Peyer's patch (tissue), 4 donors: Measurements from ENCODE around the gene ADAM23. TPM values are rescaled to one million over a fixed set of nuclear protein-coding genes. Genes with fewer than 3 reads are reported as not detected.

ENCODE experiments used
- DNase-seq, 3 donors: peaks; one replicate each; pipeline ENCODE4 v3.0.0-alpha.2; 2017 to 2019
- H3K27ac ChIP-seq, 4 donors: fragments of 200-600 bp; sonication (generic); one replicate each; pipeline ENCODE4 v1.5.1; 2016 to 2019
- H3K27me3 ChIP-seq, 2 donors: fragments of 200-600 bp; sonication (generic); one replicate each; pipeline ENCODE4 v1.5.1; 2019
- H3K36me3 ChIP-seq, 3 donors: fragments of 200-600 bp; sonication (generic); one replicate each; pipeline ENCODE4 v1.5.1; 2016 to 2019
- H3K4me1 ChIP-seq, 4 donors: fragments of 200-600 bp; sonication (generic); one replicate each; pipeline ENCODE4 v1.5.1; 2016 to 2019
- H3K4me3 ChIP-seq, 4 donors: fragments of 200-600 bp; sonication (generic); 1 replicate in 3 of 4; 2 replicates in 1 of 4; pipeline ENCODE4 v1.5.1; 2016 to 2019; ENCODE audit warnings: mild to moderate bottlenecking in 1 of 4
- H3K9me3 ChIP-seq, 4 donors: fragments of 200-600 bp; sonication (generic); one replicate each; pipeline ENCODE4 v1.5.1; 2016 to 2019; ENCODE audit warnings: mild to moderate bottlenecking in 1 of 4
- POLR2A ChIP-seq, 2 donors: fragments of 450-650 bp; IDR thresholded peaks; one replicate each; pipeline ENCODE4 v1.5.1; 2017; ENCODE audit warnings: antibody characterized with exemption in 2 of 2, mild to moderate bottlenecking in 2 of 2, moderate library complexity in 2 of 2
- total RNA-seq, 4 donors: library from RNA; depleted of rRNA; stranded (reverse); fragments of >200 nt; gene quantifications; one replicate each; pipeline ENCODE4 v1.1.0, GENCODE V29; 2016
- TF ChIP-seq, protein P1 (sequence below), 6 experiments: fragments of 450-650 bp in 4 of 6; fragments of 200-600 bp in 2 of 6; sonication (generic) in 1 of 6; IDR thresholded peaks; one replicate each; pipeline ENCODE4 v1.5.1; 2017 to 2019; ENCODE audit warnings: antibody characterized with exemption in 6 of 6, mild to moderate bottlenecking in 3 of 6, moderate library complexity in 1 of 6

ADAM23 gene
- total RNA-seq, 4 donors from 2014 or later, result 0.47 to 2.5 (median 1.4) TPM

DNA sequence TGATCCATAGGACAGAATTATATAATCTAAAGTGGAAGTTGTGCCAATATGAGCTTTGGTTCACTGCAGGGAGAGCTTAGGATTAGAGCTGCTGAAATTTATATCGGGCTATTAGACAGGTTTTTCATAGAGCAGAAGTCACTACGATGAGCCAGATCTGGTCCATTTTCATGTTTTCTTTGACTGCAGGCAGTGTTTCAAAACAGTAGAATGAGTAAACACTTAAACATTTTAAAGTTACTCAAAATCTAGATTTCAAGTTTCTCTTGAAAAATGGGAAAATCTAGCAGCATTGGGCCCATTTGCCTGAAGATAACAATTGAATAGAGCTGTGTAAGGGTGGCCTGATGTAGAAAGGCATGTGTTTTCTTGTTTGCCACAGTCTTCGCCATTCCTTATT lies 14.5 kb upstream of the ADAM23 start:
- Histone ChIP-seq H3K27ac (no peak overlapping the region), H3K4me3 (no peak overlapping the region), H3K36me3 (no peaks in the 10 kb centered on the region), H3K9me3 (no peaks in the 10 kb centered on the region), H3K27me3 (no peaks in the 10 kb centered on the region), H3K4me1 (no peaks in the 10 kb centered on the region)
- TF ChIP-seq, protein P1, sequence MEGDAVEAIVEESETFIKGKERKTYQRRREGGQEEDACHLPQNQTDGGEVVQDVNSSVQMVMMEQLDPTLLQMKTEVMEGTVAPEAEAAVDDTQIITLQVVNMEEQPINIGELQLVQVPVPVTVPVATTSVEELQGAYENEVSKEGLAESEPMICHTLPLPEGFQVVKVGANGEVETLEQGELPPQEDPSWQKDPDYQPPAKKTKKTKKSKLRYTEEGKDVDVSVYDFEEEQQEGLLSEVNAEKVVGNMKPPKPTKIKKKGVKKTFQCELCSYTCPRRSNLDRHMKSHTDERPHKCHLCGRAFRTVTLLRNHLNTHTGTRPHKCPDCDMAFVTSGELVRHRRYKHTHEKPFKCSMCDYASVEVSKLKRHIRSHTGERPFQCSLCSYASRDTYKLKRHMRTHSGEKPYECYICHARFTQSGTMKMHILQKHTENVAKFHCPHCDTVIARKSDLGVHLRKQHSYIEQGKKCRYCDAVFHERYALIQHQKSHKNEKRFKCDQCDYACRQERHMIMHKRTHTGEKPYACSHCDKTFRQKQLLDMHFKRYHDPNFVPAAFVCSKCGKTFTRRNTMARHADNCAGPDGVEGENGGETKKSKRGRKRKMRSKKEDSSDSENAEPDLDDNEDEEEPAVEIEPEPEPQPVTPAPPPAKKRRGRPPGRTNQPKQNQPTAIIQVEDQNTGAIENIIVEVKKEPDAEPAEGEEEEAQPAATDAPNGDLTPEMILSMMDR (IDR thresholded peaks at IDR 0.05), result no peak
- no peak for TF ChIP-seq POLR2A (IDR thresholded peaks at IDR 0.05)
- no peak for DNase-seq

DNA sequence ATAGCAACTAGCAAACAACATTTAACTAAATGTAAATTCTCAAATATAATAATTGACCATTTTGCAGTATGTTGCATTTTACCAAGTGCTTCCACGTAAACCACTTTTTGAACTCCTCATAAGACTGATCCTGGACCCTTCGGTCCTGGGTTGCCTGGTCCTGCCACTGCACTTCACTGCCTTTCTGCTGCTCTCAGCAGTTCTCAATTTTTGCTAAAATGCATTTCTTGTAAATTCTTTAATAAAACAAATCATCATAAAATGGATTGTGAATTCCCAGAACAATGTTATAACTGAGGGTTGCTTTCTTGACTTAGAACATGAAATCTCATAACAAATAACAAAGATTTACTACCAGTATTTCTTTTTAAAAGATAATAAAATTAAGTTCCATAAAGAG lies 12.9 kb upstream of the ADAM23 start:
- no peak overlapping the region for H3K4me3 ChIP-seq
- TF ChIP-seq POLR2A (IDR thresholded peaks at IDR 0.05), result no peak
- TF ChIP-seq, protein P1 (IDR thresholded peaks at IDR 0.05), result no peak

DNA sequence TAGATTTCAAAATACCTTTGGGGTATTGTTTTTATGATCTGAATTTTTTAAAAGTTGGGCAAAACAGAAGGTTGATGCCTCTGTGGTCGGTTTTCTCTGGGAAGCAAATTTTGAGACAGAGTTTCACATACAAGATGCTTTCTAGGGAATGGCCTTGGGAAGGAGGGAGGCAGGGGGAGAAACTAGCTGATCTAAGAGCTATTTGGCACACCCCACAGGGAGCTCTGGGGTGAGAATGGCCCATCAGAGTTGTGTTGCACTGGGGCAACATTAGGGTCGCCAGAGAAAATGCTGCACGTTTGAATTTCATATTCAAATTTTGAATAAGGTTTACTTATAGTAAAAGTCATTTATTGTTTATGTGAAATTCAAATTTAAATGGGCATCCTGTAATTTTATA lies 11.9 kb upstream of the ADAM23 start:
- Histone ChIP-seq H3K4me3 (no peak overlapping the region), H3K4me1 (no peaks in the 10 kb centered on the region), H3K27ac (no peak overlapping the region), H3K27me3 (no peaks in the 10 kb centered on the region), H3K9me3 (no peaks in the 10 kb centered on the region), H3K36me3 (no peaks in the 10 kb centered on the region)
- no peak for DNase-seq
- TF ChIP-seq, protein P1 (IDR thresholded peaks at IDR 0.05), result no peak
- no peak for TF ChIP-seq POLR2A (IDR thresholded peaks at IDR 0.05)

More for the DNA sequence above, 12.9 kb upstream of the ADAM23 start:
- H3K27me3 ChIP-seq, result no peaks in the 10 kb centered on the region
- H3K27ac ChIP-seq, result no peak overlapping the region
- DNase-seq, result no peak
- no peaks in the 10 kb centered on the region for H3K4me1 ChIP-seq
- no peaks in the 10 kb centered on the region for H3K36me3 ChIP-seq
- H3K9me3 ChIP-seq, result no peaks in the 10 kb centered on the region

DNA sequence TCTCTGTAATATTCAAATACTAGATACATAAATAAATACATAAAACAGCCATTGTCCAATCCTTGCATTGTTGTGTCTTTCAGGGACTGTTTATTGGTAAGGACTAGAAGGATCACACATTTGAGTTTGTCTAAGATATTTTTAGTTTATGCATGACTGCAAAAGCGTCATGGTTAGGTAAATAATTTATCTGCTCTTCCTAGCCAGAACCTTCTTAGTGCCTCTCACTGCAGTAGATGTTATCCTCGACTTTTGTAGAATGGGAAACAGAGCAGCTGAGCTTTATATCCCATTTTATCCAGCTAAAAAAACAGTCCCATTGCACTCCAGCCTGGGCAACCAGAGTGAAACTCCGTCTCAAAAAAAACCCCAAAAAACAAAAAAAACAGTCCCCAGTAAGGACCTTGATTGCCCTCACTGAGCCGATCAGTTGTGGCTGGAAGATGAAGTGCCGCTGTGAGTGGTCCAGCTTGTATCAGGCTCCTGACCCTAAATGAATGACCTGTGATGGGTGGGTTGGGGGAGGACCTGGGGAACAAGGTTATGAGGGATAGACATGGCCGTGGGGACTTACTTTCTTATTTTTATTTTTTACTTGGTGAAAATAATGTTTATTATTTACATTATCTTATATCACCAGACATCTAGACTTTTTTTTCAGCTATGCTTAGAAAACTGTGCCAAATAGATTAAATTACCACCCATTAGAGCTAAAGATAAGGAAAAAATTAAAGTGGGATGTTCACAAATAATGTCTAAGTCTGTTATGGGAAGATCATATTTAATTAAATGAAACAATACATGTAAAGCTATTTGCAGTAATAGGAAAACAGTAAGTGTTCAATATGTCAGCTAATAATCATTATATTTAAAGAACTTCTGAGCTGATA lies 10.9 kb upstream of the ADAM23 start:
- no peaks in the 10 kb centered on the region for H3K9me3 ChIP-seq
- H3K27ac ChIP-seq, result no peak overlapping the region
- DNase-seq, result no peak
- H3K4me3 ChIP-seq, result no peak overlapping the region
- H3K27me3 ChIP-seq, result no peaks in the 10 kb centered on the region
- H3K36me3 ChIP-seq, result no peaks in the 10 kb centered on the region
- TF ChIP-seq, protein P1 (IDR thresholded peaks at IDR 0.05), result no peak
- no peaks in the 10 kb centered on the region for H3K4me1 ChIP-seq

DNA sequence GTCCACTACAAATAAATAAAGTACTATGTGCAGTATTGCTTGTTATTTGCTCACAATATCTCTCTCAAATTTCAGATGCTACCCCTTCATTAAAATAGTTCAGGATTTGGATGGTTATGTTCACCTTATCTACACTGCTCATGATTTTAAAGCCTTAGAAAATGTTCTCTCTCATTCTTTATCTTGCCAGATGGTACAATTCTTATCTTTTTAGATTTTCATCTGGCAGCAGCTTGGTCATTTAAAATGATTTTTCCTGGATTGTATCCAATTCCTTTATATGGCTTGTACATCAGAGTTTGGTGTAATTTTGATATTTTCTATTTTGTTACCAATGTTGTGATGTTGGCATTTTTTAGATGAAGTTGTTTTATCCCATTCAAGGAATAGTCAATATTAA lies 10.1 kb upstream of the ADAM23 start:
- H3K27me3 ChIP-seq, result no peaks in the 10 kb centered on the region
- no peak for DNase-seq
- H3K36me3 ChIP-seq, result no peaks in the 10 kb centered on the region
- H3K27ac ChIP-seq, result no peak overlapping the region
- no peaks in the 10 kb centered on the region for H3K4me1 ChIP-seq
- no peak for TF ChIP-seq POLR2A (IDR thresholded peaks at IDR 0.05)
- TF ChIP-seq, protein P1 (IDR thresholded peaks at IDR 0.05), result no peak
- no peaks in the 10 kb centered on the region for H3K9me3 ChIP-seq
- H3K4me3 ChIP-seq, result no peak overlapping the region
